ENCODE measurements around the gene TTLL4.
A peak's percentile ranks its signal among the peaks of the same experiment; 100 is the strongest.
"Not testable (repeated sequence)": the region's sequence is repeated elsewhere in the genome, so short reads cannot be mapped to it uniquely, and the experiment has no call there.

Gene TTLL4

GRCh38 chr2:218679119-218679518 lies 31.5 kb upstream of the TTLL4 start:
- no peak overlapping the region for H3K27ac ChIP-seq
- no peak for TF ChIP-seq CTCF (conservative IDR thresholded peaks at IDR 0.05)

DNA sequence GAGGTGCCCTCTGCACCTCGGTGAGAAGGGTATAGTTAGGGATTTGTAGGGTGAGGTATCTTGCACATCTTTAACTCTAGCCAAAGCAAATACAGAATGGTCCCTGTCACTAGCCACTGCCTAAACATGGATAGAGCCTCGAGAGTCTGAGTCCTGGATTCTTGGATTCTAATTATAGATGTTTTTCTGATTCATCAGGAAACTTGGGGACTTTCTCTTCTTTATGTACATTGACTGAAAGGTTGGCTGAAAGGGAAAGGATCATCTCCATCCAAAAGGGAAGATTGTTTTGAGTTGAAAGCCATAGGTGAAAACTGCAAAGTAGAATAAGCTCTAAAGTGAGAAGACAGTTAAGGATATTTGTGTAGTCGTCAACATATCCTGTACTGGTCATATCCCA lies 30.6 kb upstream of the TTLL4 start:
- no peak overlapping the region for H3K27ac ChIP-seq
- no peak for TF ChIP-seq CTCF (conservative IDR thresholded peaks at IDR 0.05)

DNA sequence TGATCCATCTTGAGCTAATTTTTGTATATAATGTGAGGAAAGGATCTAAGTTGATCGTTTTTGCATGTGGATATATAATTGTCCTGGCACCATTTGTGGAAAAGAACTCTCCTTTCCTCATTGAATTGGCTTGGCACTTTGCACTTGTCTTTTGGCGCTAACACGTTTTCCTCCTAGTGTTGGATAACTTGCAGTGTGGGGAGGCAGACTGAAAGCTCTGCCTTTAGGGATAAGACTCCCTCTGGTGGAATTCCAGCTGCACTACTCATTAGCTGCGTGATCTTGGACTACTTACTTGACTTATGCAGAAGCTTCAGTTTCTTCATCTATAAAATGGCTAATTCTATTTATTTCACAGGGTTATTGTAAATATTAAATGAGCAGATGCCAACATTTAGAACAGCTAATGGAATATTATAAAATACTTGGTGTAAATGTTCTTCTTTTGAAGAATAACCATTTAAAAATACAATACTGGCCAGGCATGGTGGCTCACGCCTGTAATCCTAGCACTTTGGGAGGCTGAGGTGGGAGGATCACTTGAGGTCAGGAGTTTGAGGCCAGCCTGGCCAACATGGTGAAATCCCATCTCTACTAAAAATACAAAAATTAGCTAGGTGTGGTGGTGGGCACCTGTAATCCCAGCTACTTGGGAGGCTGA lies 23.1 kb upstream of the TTLL4 start:
- TF ChIP-seq CTCF (conservative IDR thresholded peaks at IDR 0.05), result peak; percentile 94
- not testable (repeated sequence) for H3K27ac ChIP-seq

DNA sequence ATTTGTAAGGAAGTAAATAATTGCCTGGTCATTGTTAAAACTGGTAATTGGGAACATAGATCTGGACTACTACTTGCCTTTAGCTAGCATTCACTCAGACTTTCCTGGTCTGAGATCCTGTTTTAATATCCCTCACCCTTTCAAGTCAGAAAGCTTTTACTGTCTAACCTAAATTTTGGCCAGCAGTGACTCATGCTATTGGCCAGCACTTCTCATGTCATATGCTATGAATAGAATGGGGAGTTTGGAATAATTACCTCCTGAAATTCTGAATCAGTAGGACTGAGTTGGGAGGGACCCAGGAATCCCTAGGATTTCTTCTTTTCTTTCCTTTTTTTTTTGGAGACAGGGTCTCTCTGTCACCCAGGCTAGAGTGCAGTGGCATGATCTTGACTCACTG lies 19.4 kb upstream of the TTLL4 start:
- no peak for TF ChIP-seq CTCF (conservative IDR thresholded peaks at IDR 0.05)
- no peak overlapping the region for H3K27ac ChIP-seq

DNA sequence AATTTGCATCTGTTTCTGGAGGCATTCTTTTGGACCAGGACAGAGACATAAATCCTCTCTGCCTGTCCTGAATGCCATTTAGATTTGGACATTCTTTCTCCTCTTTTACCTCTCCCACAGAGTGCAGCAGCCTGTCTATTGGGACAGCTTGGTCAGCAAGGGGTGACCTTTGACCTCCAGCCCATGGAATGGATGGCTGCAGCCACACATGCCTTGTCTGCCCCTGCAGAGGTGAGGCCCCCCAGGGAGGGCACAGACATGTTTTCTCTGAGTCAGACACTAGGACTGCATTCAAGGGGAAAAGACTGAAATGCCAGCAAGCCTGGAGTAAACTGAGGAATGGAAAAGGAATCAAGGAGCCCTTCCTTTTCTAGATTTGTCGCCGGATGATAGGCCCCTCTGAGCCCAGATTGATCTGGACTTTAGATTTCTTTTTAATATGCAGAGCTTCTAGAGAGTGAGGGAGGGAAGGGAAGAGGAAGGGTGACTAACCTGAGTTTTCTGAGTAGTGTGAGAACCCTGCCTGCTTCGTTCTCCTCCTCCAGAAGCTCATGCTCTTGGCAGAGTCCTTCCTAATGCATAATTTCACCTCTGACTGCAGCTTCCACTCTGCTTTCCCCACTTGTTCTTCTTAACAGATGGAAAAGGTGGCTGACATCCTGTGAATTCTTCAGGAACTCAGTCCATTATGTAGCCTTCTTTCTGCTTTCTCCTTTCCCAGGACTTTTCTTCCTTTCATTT lies 16.1 kb upstream of the TTLL4 start:
- no peak overlapping the region for H3K27ac ChIP-seq
- no peak for TF ChIP-seq CTCF (conservative IDR thresholded peaks at IDR 0.05)

GRCh38 chr2:218698885-218699284 lies 11.8 kb upstream of the TTLL4 start:
- H3K27ac ChIP-seq, result no peak overlapping the region
- no peak for TF ChIP-seq CTCF (conservative IDR thresholded peaks at IDR 0.05)

DNA sequence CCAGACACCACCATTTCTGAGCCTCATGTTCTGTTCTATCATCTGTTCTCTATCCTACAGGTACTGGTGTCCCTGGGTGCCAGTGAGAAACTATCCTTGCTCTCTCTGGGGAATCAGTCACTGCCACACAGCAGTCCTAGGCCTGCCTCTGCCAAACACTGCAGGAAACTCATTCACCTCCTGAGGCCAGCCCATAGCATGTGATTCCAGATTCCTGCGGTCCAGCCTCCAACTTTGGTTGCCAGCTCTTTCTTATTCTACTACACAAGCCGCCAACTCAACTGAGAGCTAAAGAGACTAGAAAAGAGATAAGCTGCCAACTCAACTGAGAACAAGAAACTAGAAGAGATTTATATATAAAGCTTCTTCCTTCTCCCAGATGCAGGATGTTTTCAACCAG lies 8.8 kb upstream of the TTLL4 start:
- no peak for TF ChIP-seq CTCF (conservative IDR thresholded peaks at IDR 0.05)
- no peak overlapping the region for H3K27ac ChIP-seq

All from VCaP (cell line).